ENCODE results near the gene INHBB.
"Not testable (repeated sequence)": the region's sequence is repeated elsewhere in the genome, so short reads cannot be mapped to it uniquely, and the experiment has no call there.

INHBB gene

GRCh38 chr2:120316528-120317179 is 29.3 kb upstream of the INHBB start:
- Histone ChIP-seq H3K27ac (no peak overlapping the region), H3K4me3 (no peak overlapping the region)
- DNase-seq (ENCODE audit: low spot score) = no peak
- TF ChIP-seq CTCF (IDR thresholded peaks at IDR 0.05) = no peak

GRCh38 chr2:120317180-120317533 is 28.8 kb upstream of the INHBB start:
- Histone ChIP-seq H3K4me3 (no peak overlapping the region), H3K27ac (no peak overlapping the region)
- TF ChIP-seq CTCF (IDR thresholded peaks at IDR 0.05) = no peak
- DNase-seq (ENCODE audit: low spot score) = no peak

GRCh38 chr2:120317916-120318315 is 28.0 kb upstream of the INHBB start:
- no peak overlapping the region for H3K4me3 ChIP-seq
- no peak overlapping the region for H3K27ac ChIP-seq
- TF ChIP-seq CTCF (IDR thresholded peaks at IDR 0.05) = no peak
- no peak for DNase-seq (ENCODE audit: low spot score)

- TF ChIP-seq CTCF (IDR thresholded peaks at IDR 0.05) = no peak
- no peak for DNase-seq (ENCODE audit: low spot score)
- Histone ChIP-seq H3K27ac (no peak overlapping the region), H3K4me3 (no peak overlapping the region)
Measured at GRCh38 chr2:120318626-120319025, 27.3 kb upstream of the INHBB start.

GRCh38 chr2:120319123-120319522 is 26.8 kb upstream of the INHBB start:
- Histone ChIP-seq H3K27ac (no peak overlapping the region), H3K4me3 (no peak overlapping the region)
- TF ChIP-seq CTCF (IDR thresholded peaks at IDR 0.05) = no peak
- DNase-seq (ENCODE audit: low spot score) = no peak

GRCh38 chr2:120319686-120320317 is 26.1 kb upstream of the INHBB start:
- Histone ChIP-seq H3K4me3 (no peak overlapping the region), H3K27ac (no peak overlapping the region)
- no peak for DNase-seq (ENCODE audit: low spot score)
- TF ChIP-seq CTCF (IDR thresholded peaks at IDR 0.05) = no peak

GRCh38 chr2:120320318-120320851 is 25.6 kb upstream of the INHBB start:
- Histone ChIP-seq H3K27ac (no peak overlapping the region), H3K4me3 (no peak overlapping the region)
- no peak for TF ChIP-seq CTCF (IDR thresholded peaks at IDR 0.05)
- DNase-seq (ENCODE audit: low spot score) = no peak

GRCh38 chr2:120320887-120321556 is 24.9 kb upstream of the INHBB start:
- not testable (repeated sequence) for DNase-seq (ENCODE audit: low spot score); H3K4me3 ChIP-seq; H3K27ac ChIP-seq

Data from coronary artery (tissue), 2 donors.